ENCODE data around the gene CSMD2. TPM values are rescaled to one million over a fixed set of nuclear protein-coding genes. Genes with fewer than 3 reads are reported as not detected.

CSMD2 gene
- total RNA-seq, 2 donors from 2014 or later = 0.62 to 2.8 TPM

- Histone ChIP-seq H3K4me3 (ENCODE audit: low read length) (no peak overlapping the region), H3K27me3 (ENCODE audit: control insufficient read depth, insufficient read depth, low read length, poor library complexity, severe bottlenecking) (peaks cover 9% of the 10 kb centered on the region), H3K27ac (ENCODE audit: low read depth, low read length) (no peak overlapping the region), H3K9me3 (ENCODE audit: control insufficient read depth, low read length) (no peaks in the 10 kb centered on the region), H3K9ac (ENCODE audit: extremely low read depth, low read length, poor library complexity, severe bottlenecking) (no peak overlapping the region), H3K4me1 (ENCODE audit: control insufficient read depth, insufficient read depth, low read length) (no peaks in the 10 kb centered on the region), H3K36me3 (ENCODE audit: control insufficient read depth, insufficient read depth, low read length) (no peaks in the 10 kb centered on the region)
- WGBS, 2 experiments (ENCODE audit: insufficient coverage in 1 of 2, insufficient read length in 1 of 2) = 91 to 92% methylated on average over 7 of the region's 7 CpGs
- Mint-ChIP-seq H3K9me3 (no peaks in the 10 kb centered on the region), H3K4me1 (peaks cover 7% of the 10 kb centered on the region), H3K27ac (no peak overlapping the region), H3K4me3 (no peak overlapping the region), H3K27me3 (ENCODE audit: insufficient read depth) (peaks cover 25% of the 10 kb centered on the region), H3K36me3 (ENCODE audit: low read depth) (peaks cover 2% of the 10 kb centered on the region)
- TF ChIP-seq CTCF (conservative IDR thresholded peaks at IDR 0.05) = no peak
- peak; percentile 31 for DNase-seq
These were observed 527.1 kb downstream of the CSMD2 start for GRCh38 chr1:33637846-33638440.

GRCh38 chr1:33636209-33636608, 528.8 kb downstream of the CSMD2 start:
- Mint-ChIP-seq H3K4me3 (no peak overlapping the region), H3K9me3 (no peaks in the 10 kb centered on the region), H3K27ac (no peak overlapping the region), H3K27me3 (ENCODE audit: insufficient read depth) (peaks cover 22% of the 10 kb centered on the region), H3K4me1 (peaks cover 7% of the 10 kb centered on the region), H3K36me3 (ENCODE audit: low read depth) (peaks cover 2% of the 10 kb centered on the region)
- Histone ChIP-seq H3K27ac (ENCODE audit: low read depth, low read length) (no peak overlapping the region), H3K9ac (ENCODE audit: extremely low read depth, low read length, poor library complexity, severe bottlenecking) (no peak overlapping the region), H3K9me3 (ENCODE audit: control insufficient read depth, low read length) (no peaks in the 10 kb centered on the region), H3K36me3 (ENCODE audit: control insufficient read depth, insufficient read depth, low read length) (no peaks in the 10 kb centered on the region), H3K27me3 (ENCODE audit: control insufficient read depth, insufficient read depth, low read length, poor library complexity, severe bottlenecking) (peaks cover 9% of the 10 kb centered on the region), H3K4me3 (ENCODE audit: low read length) (no peak overlapping the region), H3K4me1 (ENCODE audit: control insufficient read depth, insufficient read depth, low read length) (no peaks in the 10 kb centered on the region)
- no peak for DNase-seq
- WGBS, 2 experiments (ENCODE audit: insufficient coverage in 1 of 2, insufficient read length in 1 of 2) = 93 to 98% methylated on average over 10 to 14 of the region's 14 CpGs
- no peak for TF ChIP-seq CTCF (conservative IDR thresholded peaks at IDR 0.05)

GRCh38 chr1:33635336-33636012, 529.6 kb downstream of the CSMD2 start:
- no peak overlapping the region for H3K4me3 Mint-ChIP-seq
- H3K4me3 ChIP-seq (ENCODE audit: low read length) = no peak overlapping the region
- H3K27me3 ChIP-seq (ENCODE audit: control insufficient read depth, insufficient read depth, low read length, poor library complexity, severe bottlenecking) = peaks cover 9% of the 10 kb centered on the region
- no peak overlapping the region for H3K27ac Mint-ChIP-seq
- H3K36me3 Mint-ChIP-seq (ENCODE audit: low read depth) = peaks cover 2% of the 10 kb centered on the region
- no peaks in the 10 kb centered on the region for H3K36me3 ChIP-seq (ENCODE audit: control insufficient read depth, insufficient read depth, low read length)
- H3K9me3 Mint-ChIP-seq = no peaks in the 10 kb centered on the region
- DNase-seq = peak; percentile 77
- peaks cover 22% of the 10 kb centered on the region for H3K27me3 Mint-ChIP-seq (ENCODE audit: insufficient read depth)
- no peak for TF ChIP-seq CTCF (conservative IDR thresholded peaks at IDR 0.05)
- 65 to 72% methylated on average over 3 to 7 of the region's 7 CpGs for WGBS, 2 experiments (ENCODE audit: insufficient coverage in 1 of 2, insufficient read length in 1 of 2)
- peaks cover 7% of the 10 kb centered on the region for H3K4me1 Mint-ChIP-seq
- no peak overlapping the region for H3K9ac ChIP-seq (ENCODE audit: extremely low read depth, low read length, poor library complexity, severe bottlenecking)
- H3K27ac ChIP-seq (ENCODE audit: low read depth, low read length) = no peak overlapping the region
- no peaks in the 10 kb centered on the region for H3K4me1 ChIP-seq (ENCODE audit: control insufficient read depth, insufficient read depth, low read length)
- no peaks in the 10 kb centered on the region for H3K9me3 ChIP-seq (ENCODE audit: control insufficient read depth, low read length)
